ENCODE data around the gene NSFL1C. TPM values are rescaled to one million over a fixed set of nuclear protein-coding genes. Genes with fewer than 3 reads are reported as not detected.
A peak's percentile ranks its signal among the peaks of the same experiment; 100 is the strongest.

NSFL1C gene
- total RNA-seq, 4 donors from 2014 or later, result 33.6 to 62.4 (median 43.6) TPM

DNA sequence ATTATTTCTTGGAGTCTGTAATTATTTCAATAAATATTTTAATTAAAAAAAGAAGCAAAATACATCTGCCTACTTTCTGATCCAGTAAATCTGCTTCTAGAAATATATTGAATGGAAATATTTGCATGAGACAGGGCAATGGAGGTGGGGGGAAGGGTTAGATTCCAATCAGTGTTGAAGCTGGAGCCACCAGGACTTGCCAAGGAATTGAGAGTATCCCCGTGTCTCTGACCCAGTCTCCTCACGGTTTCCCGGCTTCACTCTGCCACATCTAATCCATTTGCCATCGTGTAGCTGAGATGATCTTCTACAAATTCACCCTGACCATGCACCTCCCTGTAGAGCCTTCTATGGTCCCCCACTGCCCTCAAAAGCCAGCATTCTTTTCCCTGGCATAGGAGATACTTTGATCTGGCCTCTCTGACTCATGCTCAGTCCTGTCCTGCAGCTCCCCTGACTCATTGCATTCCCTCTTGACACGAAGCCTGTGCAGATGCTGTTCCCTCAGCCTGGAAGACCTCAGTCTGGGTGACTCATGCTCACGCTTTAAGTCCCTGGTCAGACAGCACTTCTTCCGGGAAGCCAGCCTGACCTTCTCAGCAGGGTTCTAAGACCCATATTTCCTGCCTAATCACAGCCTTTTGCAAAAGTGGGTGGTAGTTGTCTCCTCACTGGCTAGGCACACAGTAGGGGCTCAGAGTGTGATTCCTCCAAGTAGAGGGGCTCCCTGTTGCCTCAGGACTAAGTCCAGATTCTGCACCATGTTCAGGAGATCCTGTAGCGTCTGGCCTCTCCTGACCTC, 50.8 kb downstream of the NSFL1C start:
- H3K4me1 ChIP-seq, result no peaks in the 10 kb centered on the region
- H3K9me3 ChIP-seq, result peaks cover 0 to 6% (median 3%) of the 10 kb centered on the region in 4 donors
- H3K36me3 ChIP-seq, result no peaks in the 10 kb centered on the region
- no peak overlapping the region for H3K4me3 ChIP-seq
- 68% methylated on average over 8 of the region's 8 CpGs for WGBS
- DNase-seq (ENCODE audit: extremely low spot score), result no peak
- TF ChIP-seq POLR2A (IDR thresholded peaks at IDR 0.05; ENCODE audit: low read depth) (no peak), EP300 (IDR thresholded peaks at IDR 0.05) (no peak), POLR2AphosphoS5 (IDR thresholded peaks at IDR 0.05) (no peak)
- TF ChIP-seq, protein P1, sequence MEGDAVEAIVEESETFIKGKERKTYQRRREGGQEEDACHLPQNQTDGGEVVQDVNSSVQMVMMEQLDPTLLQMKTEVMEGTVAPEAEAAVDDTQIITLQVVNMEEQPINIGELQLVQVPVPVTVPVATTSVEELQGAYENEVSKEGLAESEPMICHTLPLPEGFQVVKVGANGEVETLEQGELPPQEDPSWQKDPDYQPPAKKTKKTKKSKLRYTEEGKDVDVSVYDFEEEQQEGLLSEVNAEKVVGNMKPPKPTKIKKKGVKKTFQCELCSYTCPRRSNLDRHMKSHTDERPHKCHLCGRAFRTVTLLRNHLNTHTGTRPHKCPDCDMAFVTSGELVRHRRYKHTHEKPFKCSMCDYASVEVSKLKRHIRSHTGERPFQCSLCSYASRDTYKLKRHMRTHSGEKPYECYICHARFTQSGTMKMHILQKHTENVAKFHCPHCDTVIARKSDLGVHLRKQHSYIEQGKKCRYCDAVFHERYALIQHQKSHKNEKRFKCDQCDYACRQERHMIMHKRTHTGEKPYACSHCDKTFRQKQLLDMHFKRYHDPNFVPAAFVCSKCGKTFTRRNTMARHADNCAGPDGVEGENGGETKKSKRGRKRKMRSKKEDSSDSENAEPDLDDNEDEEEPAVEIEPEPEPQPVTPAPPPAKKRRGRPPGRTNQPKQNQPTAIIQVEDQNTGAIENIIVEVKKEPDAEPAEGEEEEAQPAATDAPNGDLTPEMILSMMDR (IDR thresholded peaks at IDR 0.05), result no peak
- no peak overlapping the region for H3K27ac ChIP-seq (replicated peaks in 1 of 4)
- peaks cover 0 to 24% (median 0%) of the 10 kb centered on the region in 4 donors for H3K27me3 ChIP-seq
- intact Hi-C loops (cut with DNase I), result no loop called here

DNA sequence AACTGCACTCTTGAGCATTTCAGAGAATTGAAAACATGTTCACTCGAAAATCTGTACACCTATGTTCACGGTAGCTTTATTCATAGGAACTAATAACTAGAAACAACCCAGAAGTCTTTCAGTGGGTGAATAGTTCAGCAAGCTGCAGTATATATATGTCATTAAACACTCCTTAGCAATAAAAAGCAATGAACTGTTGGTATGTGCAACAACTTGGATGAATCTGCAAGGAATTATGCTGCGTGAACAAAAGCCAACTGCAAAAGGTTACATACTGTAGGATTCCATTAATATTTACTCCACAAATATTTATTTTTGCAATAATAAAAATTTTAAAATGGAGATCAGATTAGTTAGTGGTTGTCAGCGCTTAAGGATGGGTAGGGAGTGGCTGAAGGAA, 51.7 kb downstream of the NSFL1C start:
- Histone ChIP-seq H3K4me1 (no peaks in the 10 kb centered on the region), H3K27ac (replicated peaks in 1 of 4) (no peak overlapping the region), H3K4me3 (no peak overlapping the region), H3K9me3 (no peaks in the 10 kb centered on the region), H3K36me3 (no peaks in the 10 kb centered on the region), H3K27me3 (peaks cover 0 to 25% (median 0%) of the 10 kb centered on the region in 4 donors)
- WGBS, result 84% methylated on average over 4 of the region's 4 CpGs
- TF ChIP-seq POLR2AphosphoS5 (IDR thresholded peaks at IDR 0.05) (no peak), EP300 (IDR thresholded peaks at IDR 0.05) (no peak), POLR2A (IDR thresholded peaks at IDR 0.05; ENCODE audit: low read depth) (no peak)
- DNase-seq (ENCODE audit: extremely low spot score), result no peak
- intact Hi-C loops (cut with DNase I), result no loop called here

DNA sequence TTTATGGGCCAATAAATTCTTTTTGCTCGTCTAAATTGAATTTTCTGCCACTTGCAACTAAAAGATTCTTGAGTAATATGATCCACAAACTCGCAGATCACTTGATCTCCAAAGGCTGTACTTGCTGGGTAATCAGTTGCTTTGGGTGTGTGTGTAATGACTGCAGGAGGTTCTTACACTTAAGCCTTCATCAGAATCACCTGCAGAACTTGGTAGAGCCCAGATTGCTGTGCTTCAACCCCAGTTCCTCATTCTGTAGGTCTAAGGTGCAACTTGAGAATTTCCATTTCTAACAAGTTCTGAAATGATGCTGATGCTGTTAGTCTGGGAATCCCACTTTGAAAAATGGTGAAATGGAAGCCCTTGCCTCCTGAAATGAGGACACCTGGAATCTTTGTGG, 60.8 kb downstream of the NSFL1C start:
- Histone ChIP-seq H3K27ac (replicated peaks in 1 of 4) (no peak overlapping the region), H3K9me3 (no peaks in the 10 kb centered on the region), H3K27me3 (peaks cover 0 to 20% (median 0%) of the 10 kb centered on the region in 4 donors), H3K4me3 (no peak overlapping the region), H3K4me1 (no peaks in the 10 kb centered on the region), H3K36me3 (no peaks in the 10 kb centered on the region)
- intact Hi-C loops (cut with DNase I), result no loop called here
- TF ChIP-seq, protein P1 (IDR thresholded peaks at IDR 0.05), result no peak
- DNase-seq (ENCODE audit: extremely low spot score), result no peak
- 67% methylated on average over 2 of the region's 2 CpGs for WGBS

DNA sequence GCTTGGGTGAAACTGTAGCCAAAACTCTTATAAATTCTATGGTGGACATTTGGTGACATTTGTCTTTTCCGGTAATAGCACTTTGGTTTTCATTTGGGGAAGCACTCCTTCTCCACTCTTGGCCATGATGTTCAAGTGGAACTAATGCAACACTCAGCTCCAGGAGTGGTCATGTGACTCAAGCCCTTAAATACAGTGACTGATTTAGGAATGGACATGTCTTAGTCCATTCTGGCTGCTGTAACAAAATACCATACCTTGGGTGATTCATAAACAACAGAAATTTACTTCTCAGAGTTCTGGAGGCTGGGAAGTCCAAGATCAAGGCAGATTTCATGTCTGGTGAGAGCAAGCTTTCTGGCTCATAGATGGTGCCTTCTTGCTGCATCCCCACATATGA, 63.0 kb downstream of the NSFL1C start:
- no peak overlapping the region for H3K4me3 ChIP-seq
- TF ChIP-seq, protein P1 (IDR thresholded peaks at IDR 0.05), result no peak
- TF ChIP-seq POLR2A (IDR thresholded peaks at IDR 0.05; ENCODE audit: low read depth) (no peak), EP300 (IDR thresholded peaks at IDR 0.05) (no peak), POLR2AphosphoS5 (IDR thresholded peaks at IDR 0.05) (no peak)
- WGBS, result 91% methylated on average over 1 of the region's 1 CpG
- no peaks in the 10 kb centered on the region for H3K36me3 ChIP-seq
- intact Hi-C loops (cut with DNase I), result no loop called here
- no peaks in the 10 kb centered on the region for H3K9me3 ChIP-seq
- DNase-seq (ENCODE audit: extremely low spot score), result peak; percentile 8
- H3K4me1 ChIP-seq, result peaks cover 0 to 13% (median 0%) of the 10 kb centered on the region in 4 donors
- H3K27me3 ChIP-seq, result peaks cover 0 to 20% (median 0%) of the 10 kb centered on the region in 4 donors
- H3K27ac ChIP-seq (replicated peaks in 1 of 4), result no peak overlapping the region

DNA sequence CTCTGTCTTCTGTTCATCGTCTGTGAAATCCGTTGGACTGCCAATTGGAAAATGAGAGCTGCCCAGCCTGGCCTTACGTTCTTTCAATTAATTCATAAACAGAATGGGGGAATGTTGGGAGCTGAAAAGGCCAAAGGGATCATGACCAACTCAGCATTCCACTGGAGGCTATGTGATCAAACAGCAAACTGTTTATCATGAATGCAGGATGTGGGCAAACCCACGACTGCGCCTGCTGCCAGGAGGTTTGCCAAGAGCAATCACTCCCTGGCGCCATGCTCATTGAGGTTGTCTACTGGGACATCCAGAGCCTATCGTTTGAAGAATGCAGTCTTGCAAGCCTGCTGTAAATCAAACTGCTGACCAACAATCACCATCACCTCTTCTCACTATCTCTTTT, 64.5 kb downstream of the NSFL1C start:
- Histone ChIP-seq H3K36me3 (no peaks in the 10 kb centered on the region), H3K27me3 (peaks cover 0 to 33% (median 0%) of the 10 kb centered on the region in 4 donors), H3K27ac (replicated peaks in 1 of 4) (no peak overlapping the region), H3K9me3 (no peaks in the 10 kb centered on the region), H3K4me1 (peaks cover 0 to 13% (median 0%) of the 10 kb centered on the region in 4 donors), H3K4me3 (no peak overlapping the region)
- DNase-seq (ENCODE audit: extremely low spot score), result peak; percentile 47
- TF ChIP-seq EP300 (IDR thresholded peaks at IDR 0.05) (no peak), POLR2AphosphoS5 (IDR thresholded peaks at IDR 0.05) (no peak), POLR2A (IDR thresholded peaks at IDR 0.05; ENCODE audit: low read depth) (no peak)
- TF ChIP-seq, protein P1 (IDR thresholded peaks at IDR 0.05), result no peak
- intact Hi-C loops (cut with DNase I), result no loop called here
- 81% methylated on average over 6 of the region's 7 CpGs for WGBS
